Measurements from ENCODE around the gene SLX4IP. TPM values are rescaled to one million over a fixed set of nuclear protein-coding genes. Genes with fewer than 3 reads are reported as not detected.

SLX4IP gene
- total and polyA plus RNA-seq, 2 donors (not counting 1 experiment from before 2014, with no cell fraction given): 2.0 to 8.1 TPM

DNA sequence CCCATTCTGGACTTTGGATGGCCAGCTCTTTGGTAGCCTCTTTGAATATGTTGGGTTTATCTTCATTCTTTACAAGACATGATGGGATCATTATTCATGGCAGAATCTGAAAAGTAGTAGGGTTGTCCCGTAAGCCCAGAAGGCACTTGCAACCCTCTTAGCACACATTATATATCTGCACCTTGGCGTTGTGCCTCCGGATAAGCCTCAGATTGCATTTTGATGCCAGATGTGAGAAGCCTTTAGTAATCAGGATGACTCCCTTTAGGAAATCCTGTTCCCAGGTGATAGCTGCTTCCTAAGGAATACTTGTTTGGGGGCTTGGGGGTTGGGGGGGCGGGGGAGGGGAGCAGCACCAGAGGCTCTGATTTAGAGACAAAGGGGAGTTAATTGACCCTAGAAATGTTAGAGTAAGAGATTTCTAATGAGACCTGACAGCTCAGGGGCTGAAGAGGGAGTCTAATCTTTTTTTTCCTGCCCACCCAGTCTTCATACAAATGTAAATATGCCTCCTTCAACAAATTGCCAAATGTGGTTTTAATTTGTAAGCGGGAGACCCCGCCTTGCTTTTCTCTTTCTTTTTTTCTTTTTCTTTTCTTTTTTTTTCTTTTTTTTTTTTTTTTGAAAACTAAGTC, 183.6 kb downstream of the SLX4IP start:
- Histone ChIP-seq H3K4me1 (ENCODE audit: control insufficient read depth in 2 of 2, insufficient read depth in 2 of 2, low read length in 2 of 2) (no peaks in the 10 kb centered on the region), H3K4me3 (ENCODE audit: control extremely low read depth in 1 of 5, extremely low read depth in 1 of 5, insufficient read depth in 1 of 5, low read depth in 2 of 5, low read length in 4 of 5) (no peak overlapping the region), H3K4me2 (replicated peaks; ENCODE audit: low read depth, low read length, poor library complexity, severe bottlenecking) (no peak overlapping the region), H3K9me3 (ENCODE audit: control extremely low read depth in 1 of 3, control insufficient read depth in 2 of 3, insufficient read depth in 1 of 3, low read length in 2 of 3) (no peaks in the 10 kb centered on the region), H4K20me1 (ENCODE audit: control insufficient read depth, insufficient read depth, low read length, poor library complexity, severe bottlenecking) (no peaks in the 10 kb centered on the region), H3K36me3 (replicated peaks in 1 of 2; ENCODE audit: control extremely low read depth in 1 of 2, control insufficient read depth in 1 of 2, extremely low read depth in 1 of 2, insufficient read depth in 2 of 2, low read length in 1 of 2) (no peaks in the 10 kb centered on the region), H3K27ac (ENCODE audit: low read length in 2 of 2) (no peak overlapping the region), H2AFZ (ENCODE audit: insufficient read depth, low read depth, low read length, poor library complexity, severe bottlenecking) (no peak overlapping the region), H3K9ac (ENCODE audit: low read length) (no peak overlapping the region), H3K27me3 (replicated peaks in 1 of 4; ENCODE audit: control extremely low read depth in 1 of 4, control insufficient read depth in 3 of 4, insufficient read depth in 4 of 4, low read length in 3 of 4) (no peaks in the 10 kb centered on the region), H3K79me2 (ENCODE audit: control insufficient read depth, insufficient read depth, low read length) (no peaks in the 10 kb centered on the region)
- WGBS (ENCODE audit: insufficient coverage): no CpG with 5 or more reads among the region's 6 CpGs
- H3K4me3 Mint-ChIP-seq: no peak overlapping the region
- H3K9me3 Mint-ChIP-seq (ENCODE audit: insufficient read depth): no peaks in the 10 kb centered on the region
- POLR2A ChIA-PET: no interaction called here
- no peak overlapping the region for H3K27ac Mint-ChIP-seq
- ATAC-seq (ENCODE audit: low read depth) (no peak), DNase-seq (no peak)
- no peaks in the 10 kb centered on the region for H3K4me1 Mint-ChIP-seq
- intact Hi-C loops (cut with micrococcal nuclease): no loop called here
- CTCF ChIA-PET: no interaction called here
- H3K27me3 Mint-ChIP-seq: no peaks in the 10 kb centered on the region
- no peak for TF ChIP-seq EZH2 (IDR thresholded peaks at IDR 0.05; ENCODE audit: borderline replicate concordance, insufficient read depth, low read depth, low read length, poor library complexity, severe bottlenecking)

DNA sequence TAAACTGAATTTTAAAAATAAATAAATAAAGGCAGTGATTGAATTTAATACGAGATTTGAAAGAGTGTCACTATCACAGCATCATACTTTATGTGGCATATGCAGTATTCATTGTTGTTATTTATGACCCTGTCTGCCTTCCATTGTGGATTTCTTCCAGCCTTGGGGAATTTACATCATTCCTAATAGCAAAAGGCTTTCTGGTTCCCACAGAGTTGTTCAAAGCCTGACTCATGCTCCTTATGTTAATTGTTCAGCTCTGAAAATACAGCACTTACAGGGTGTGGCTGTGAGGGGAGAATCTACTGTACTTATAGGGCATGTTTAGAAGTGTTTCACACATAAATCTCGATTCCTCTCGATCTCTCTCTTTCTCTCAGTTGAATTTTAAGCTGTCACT, 184.3 kb downstream of the SLX4IP start:
- Histone ChIP-seq H3K9ac (ENCODE audit: low read length) (no peak overlapping the region), H3K79me2 (ENCODE audit: control insufficient read depth, insufficient read depth, low read length) (no peaks in the 10 kb centered on the region), H3K27ac (ENCODE audit: low read length in 2 of 2) (no peak overlapping the region), H3K27me3 (replicated peaks in 1 of 4; ENCODE audit: control extremely low read depth in 1 of 4, control insufficient read depth in 3 of 4, insufficient read depth in 4 of 4, low read length in 3 of 4) (no peaks in the 10 kb centered on the region), H3K36me3 (replicated peaks in 1 of 2; ENCODE audit: control extremely low read depth in 1 of 2, control insufficient read depth in 1 of 2, extremely low read depth in 1 of 2, insufficient read depth in 2 of 2, low read length in 1 of 2) (no peaks in the 10 kb centered on the region), H3K4me1 (ENCODE audit: control insufficient read depth in 2 of 2, insufficient read depth in 2 of 2, low read length in 2 of 2) (no peaks in the 10 kb centered on the region), H2AFZ (ENCODE audit: insufficient read depth, low read depth, low read length, poor library complexity, severe bottlenecking) (no peak overlapping the region), H3K9me3 (ENCODE audit: control extremely low read depth in 1 of 3, control insufficient read depth in 2 of 3, insufficient read depth in 1 of 3, low read length in 2 of 3) (no peaks in the 10 kb centered on the region), H3K4me2 (replicated peaks; ENCODE audit: low read depth, low read length, poor library complexity, severe bottlenecking) (no peak overlapping the region), H4K20me1 (ENCODE audit: control insufficient read depth, insufficient read depth, low read length, poor library complexity, severe bottlenecking) (no peaks in the 10 kb centered on the region), H3K4me3 (ENCODE audit: control extremely low read depth in 1 of 5, extremely low read depth in 1 of 5, insufficient read depth in 1 of 5, low read depth in 2 of 5, low read length in 4 of 5) (no peak overlapping the region)
- WGBS (ENCODE audit: insufficient coverage): no CpG with 5 or more reads among the region's 3 CpGs
- no peak for TF ChIP-seq EZH2 (IDR thresholded peaks at IDR 0.05; ENCODE audit: borderline replicate concordance, insufficient read depth, low read depth, low read length, poor library complexity, severe bottlenecking)
- TF ChIP-seq, protein P1, sequence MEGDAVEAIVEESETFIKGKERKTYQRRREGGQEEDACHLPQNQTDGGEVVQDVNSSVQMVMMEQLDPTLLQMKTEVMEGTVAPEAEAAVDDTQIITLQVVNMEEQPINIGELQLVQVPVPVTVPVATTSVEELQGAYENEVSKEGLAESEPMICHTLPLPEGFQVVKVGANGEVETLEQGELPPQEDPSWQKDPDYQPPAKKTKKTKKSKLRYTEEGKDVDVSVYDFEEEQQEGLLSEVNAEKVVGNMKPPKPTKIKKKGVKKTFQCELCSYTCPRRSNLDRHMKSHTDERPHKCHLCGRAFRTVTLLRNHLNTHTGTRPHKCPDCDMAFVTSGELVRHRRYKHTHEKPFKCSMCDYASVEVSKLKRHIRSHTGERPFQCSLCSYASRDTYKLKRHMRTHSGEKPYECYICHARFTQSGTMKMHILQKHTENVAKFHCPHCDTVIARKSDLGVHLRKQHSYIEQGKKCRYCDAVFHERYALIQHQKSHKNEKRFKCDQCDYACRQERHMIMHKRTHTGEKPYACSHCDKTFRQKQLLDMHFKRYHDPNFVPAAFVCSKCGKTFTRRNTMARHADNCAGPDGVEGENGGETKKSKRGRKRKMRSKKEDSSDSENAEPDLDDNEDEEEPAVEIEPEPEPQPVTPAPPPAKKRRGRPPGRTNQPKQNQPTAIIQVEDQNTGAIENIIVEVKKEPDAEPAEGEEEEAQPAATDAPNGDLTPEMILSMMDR (IDR thresholded peaks at IDR 0.05): no peak
- ATAC-seq (ENCODE audit: low read depth) (no peak), DNase-seq (no peak)
- ChIA-PET POLR2A (no interaction called here), CTCF (no interaction called here)
- no peaks in the 10 kb centered on the region for H3K4me1 Mint-ChIP-seq
- H3K9me3 Mint-ChIP-seq (ENCODE audit: insufficient read depth): no peaks in the 10 kb centered on the region
- intact Hi-C loops (cut with micrococcal nuclease): no loop called here
- no peak overlapping the region for H3K4me3 Mint-ChIP-seq
- no peak overlapping the region for H3K27ac Mint-ChIP-seq
- no peaks in the 10 kb centered on the region for H3K27me3 Mint-ChIP-seq

All from B cell (primary cell).